ENCODE data around the gene NCAPG2.

DNA sequence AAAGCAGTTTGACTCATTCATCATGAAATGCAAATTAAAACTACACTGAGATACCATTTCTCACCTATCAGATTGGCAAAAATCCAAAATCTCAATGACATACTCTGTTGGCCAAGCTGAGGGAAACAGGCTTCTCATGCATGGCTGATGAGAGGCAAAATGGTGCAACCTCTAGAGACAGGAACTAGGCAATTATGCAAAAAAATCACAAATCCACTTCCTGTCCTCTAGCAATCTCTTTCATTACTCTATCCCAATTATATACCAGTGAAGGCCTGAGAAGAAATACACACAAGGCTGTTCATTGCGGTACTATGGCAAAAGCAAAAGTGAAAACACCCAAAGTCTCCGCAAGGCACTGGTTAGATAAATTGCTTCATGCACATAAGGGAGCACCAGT lies 91.1 kb downstream of the NCAPG2 start:
- 0 out of 2 replicates have a peak, but pooled peaks have one; percentile 20 for TF ChIP-seq SPI1 (IDR thresholded peaks at IDR 0.05; ENCODE audit: low read depth, low read length)
- TF ChIP-seq POLR2A (IDR thresholded peaks at IDR 0.05; ENCODE audit: low read depth, low read length), result no peak
- no peak for TF ChIP-seq POLR2AphosphoS5 (IDR thresholded peaks at IDR 0.05; ENCODE audit: low read depth, low read length)
- TF ChIP-seq TAF1 (IDR thresholded peaks at IDR 0.05; ENCODE audit: low read depth, low read length), result peak; percentile 53; the same call in 1 of the 2 replicates
- TF ChIP-seq PAX5 (IDR thresholded peaks at IDR 0.05; ENCODE audit: insufficient read depth, low read length, severe bottlenecking), result peak; percentile 25
- peak; percentile 90 for TF ChIP-seq POU2F2 (IDR thresholded peaks at IDR 0.05; ENCODE audit: low read depth, low read length)

Data from GM12891 (cell line).